Neutrophil (primary cell): ENCODE measurements around the gene LGALS3BP.
A peak's percentile ranks its signal among the peaks of the same experiment; 100 is the strongest.

Source experiments
- H3K27ac ChIP-seq: fragments of 200-600 bp; sonication (generic); 2 replicates; pipeline ENCODE4 v1.5.1; 2016; ENCODE audit warnings: mild to moderate bottlenecking, moderate library complexity
- H3K27me3 ChIP-seq: fragments of 200-600 bp; sonication (generic); 2 replicates; pipeline ENCODE4 v1.6.0; 2016; ENCODE audit warnings: mild to moderate bottlenecking
- H3K36me3 ChIP-seq: fragments of 200-600 bp; sonication (generic); 2 replicates; pipeline ENCODE4 v1.5.1; 2017
- H3K4me1 ChIP-seq, 2 experiments: fragments of 200-600 bp in 1 of 2; sonication (generic) in 1 of 2; 1 replicate in 1 of 2; 2 replicates in 1 of 2; pipeline versions ENCODE4 v1.5.1 to v1.6.1; 2013 to 2016; ENCODE audit warnings: low read depth in 1 of 2, low read length in 1 of 2, mild to moderate bottlenecking in 1 of 2, moderate library complexity in 1 of 2; ENCODE audit not compliant: control insufficient read depth in 1 of 2, insufficient read depth in 1 of 2
- H3K4me3 ChIP-seq, 2 experiments: fragments of 200-600 bp in 1 of 2; sonication (generic) in 1 of 2; 1 replicate in 1 of 2; 2 replicates in 1 of 2; pipeline ENCODE4 v1.5.1; 2013 to 2016; ENCODE audit warnings: low read depth in 1 of 2, low read length in 1 of 2, mild to moderate bottlenecking in 1 of 2, moderate library complexity in 1 of 2
- H3K9me3 ChIP-seq: fragments of 200-600 bp; sonication (generic); 2 replicates; pipeline ENCODE4 v1.5.1; 2016
- TF ChIP-seq, protein P1 (sequence below): fragments of 200-600 bp; sonication (generic); IDR thresholded peaks from 2 replicates; pipeline ENCODE4 v1.5.1; 2016; ENCODE audit warnings: antibody characterized with exemption

LGALS3BP gene

DNA sequence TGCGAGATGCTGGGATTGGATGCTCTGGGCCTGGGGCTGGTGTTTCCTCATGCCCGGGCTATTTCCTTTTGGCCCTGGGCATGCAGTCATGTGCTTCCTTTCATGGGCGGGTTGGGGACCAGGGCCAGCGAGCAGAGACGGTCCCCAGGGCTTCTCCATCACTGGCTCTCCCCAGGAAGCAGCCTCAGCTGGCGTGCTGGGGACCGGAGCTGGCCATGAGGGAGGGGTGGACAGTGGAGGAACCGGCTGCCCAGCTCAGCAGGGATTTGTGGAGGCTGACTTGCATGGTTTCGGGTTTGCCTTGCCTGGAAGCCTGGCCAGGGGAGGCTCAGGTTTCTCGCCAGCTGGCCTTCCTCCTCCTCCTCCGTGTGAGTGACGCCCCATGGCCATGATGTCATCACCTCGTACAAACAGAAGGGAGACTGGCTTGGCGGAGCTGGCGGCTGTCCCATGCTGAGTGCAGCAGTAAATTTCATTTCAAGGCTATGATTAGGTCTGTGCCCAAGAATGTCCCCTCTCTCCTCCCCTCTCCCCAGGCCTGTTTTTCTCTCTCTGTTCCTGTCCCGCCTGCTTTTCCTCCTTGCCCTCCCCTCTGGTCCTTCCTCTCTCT, 45.7 kb downstream of the LGALS3BP start:
- peak overlapping the region; percentile 44 for H3K27ac ChIP-seq
- H3K4me1 ChIP-seq, result peaks cover 6 to 13% of the 10 kb centered on the region in 2 experiments
- TF ChIP-seq, protein P1, sequence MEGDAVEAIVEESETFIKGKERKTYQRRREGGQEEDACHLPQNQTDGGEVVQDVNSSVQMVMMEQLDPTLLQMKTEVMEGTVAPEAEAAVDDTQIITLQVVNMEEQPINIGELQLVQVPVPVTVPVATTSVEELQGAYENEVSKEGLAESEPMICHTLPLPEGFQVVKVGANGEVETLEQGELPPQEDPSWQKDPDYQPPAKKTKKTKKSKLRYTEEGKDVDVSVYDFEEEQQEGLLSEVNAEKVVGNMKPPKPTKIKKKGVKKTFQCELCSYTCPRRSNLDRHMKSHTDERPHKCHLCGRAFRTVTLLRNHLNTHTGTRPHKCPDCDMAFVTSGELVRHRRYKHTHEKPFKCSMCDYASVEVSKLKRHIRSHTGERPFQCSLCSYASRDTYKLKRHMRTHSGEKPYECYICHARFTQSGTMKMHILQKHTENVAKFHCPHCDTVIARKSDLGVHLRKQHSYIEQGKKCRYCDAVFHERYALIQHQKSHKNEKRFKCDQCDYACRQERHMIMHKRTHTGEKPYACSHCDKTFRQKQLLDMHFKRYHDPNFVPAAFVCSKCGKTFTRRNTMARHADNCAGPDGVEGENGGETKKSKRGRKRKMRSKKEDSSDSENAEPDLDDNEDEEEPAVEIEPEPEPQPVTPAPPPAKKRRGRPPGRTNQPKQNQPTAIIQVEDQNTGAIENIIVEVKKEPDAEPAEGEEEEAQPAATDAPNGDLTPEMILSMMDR, result no peak
- H3K9me3 ChIP-seq, result no peaks in the 10 kb centered on the region
- no peaks in the 10 kb centered on the region for H3K36me3 ChIP-seq
- H3K27me3 ChIP-seq, result no peaks in the 10 kb centered on the region
- H3K4me3 ChIP-seq, result no peak overlapping the region

GRCh38 chr17:78933025-78933958, 46.4 kb downstream of the LGALS3BP start:
- TF ChIP-seq, protein P1, result no peak
- no peaks in the 10 kb centered on the region for H3K36me3 ChIP-seq

GRCh38 chr17:78929908-78930775, 49.6 kb downstream of the LGALS3BP start:
- TF ChIP-seq, protein P1, result no peak
- Histone ChIP-seq H3K36me3 (no peaks in the 10 kb centered on the region), H3K9me3 (no peaks in the 10 kb centered on the region), H3K27ac (no peak overlapping the region), H3K4me3 (no peak overlapping the region), H3K4me1 (peaks cover 13 to 24% of the 10 kb centered on the region in 2 experiments), H3K27me3 (no peaks in the 10 kb centered on the region)

More at GRCh38 chr17:78933025-78933958, 46.4 kb downstream of the LGALS3BP start:
- Histone ChIP-seq H3K9me3 (no peaks in the 10 kb centered on the region), H3K4me1 (peaks cover 6 to 13% of the 10 kb centered on the region in 2 experiments), H3K27me3 (no peaks in the 10 kb centered on the region), H3K27ac (peak overlapping the region; percentile 44), H3K4me3 (no peak overlapping the region)

- Histone ChIP-seq H3K4me1 (peaks cover 36 to 37% of the 10 kb centered on the region in 2 experiments), H3K27ac (peak overlapping the region; percentile 99), H3K27me3 (no peaks in the 10 kb centered on the region), H3K9me3 (no peaks in the 10 kb centered on the region), H3K4me3 (peak overlapping the region; percentile 80 to 99), H3K36me3 (peaks cover 6% of the 10 kb centered on the region)
- TF ChIP-seq, protein P1, result no peak
Measured at GRCh38 chr17:78925662-78926555, 53.8 kb downstream of the LGALS3BP start.
